Islet precursor cell (in vitro differentiated cells): Measurements from ENCODE around the gene MIX23.
"Not testable (repeated sequence)": the region's sequence is repeated elsewhere in the genome, so short reads cannot be mapped to it uniquely, and the experiment has no call there.

Source experiments
- DNase-seq: peaks from one replicate; pipeline ENCODE4 v3.0.0-alpha.2; 2018

The MIX23 gene

GRCh38 chr3:122391681-122392446 is 8.8 kb upstream of the MIX23 start:
- DNase-seq = no peak

DNA sequence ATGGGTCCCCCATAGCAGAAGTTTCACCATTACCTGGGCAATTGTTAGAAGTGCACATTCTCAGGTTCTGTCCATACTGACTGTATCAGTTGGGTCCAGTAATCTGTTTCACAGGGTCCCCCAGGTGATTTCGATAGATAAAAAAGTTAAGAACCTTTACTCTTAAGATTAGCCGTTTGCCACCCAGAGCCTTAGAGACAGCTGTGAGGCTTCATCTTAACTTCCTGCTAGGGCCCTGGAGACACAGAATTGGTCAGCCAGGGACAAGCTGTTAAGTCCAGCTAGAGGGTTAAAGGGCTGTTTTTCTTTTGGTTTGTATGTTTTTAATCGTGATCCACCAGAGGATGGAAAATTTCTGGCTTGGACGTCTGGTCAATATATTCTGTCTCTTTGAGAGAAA is 7.6 kb upstream of the MIX23 start:
- DNase-seq = no peak

GRCh38 chr3:122389892-122390291 is 6.9 kb upstream of the MIX23 start:
- DNase-seq = no peak

DNA sequence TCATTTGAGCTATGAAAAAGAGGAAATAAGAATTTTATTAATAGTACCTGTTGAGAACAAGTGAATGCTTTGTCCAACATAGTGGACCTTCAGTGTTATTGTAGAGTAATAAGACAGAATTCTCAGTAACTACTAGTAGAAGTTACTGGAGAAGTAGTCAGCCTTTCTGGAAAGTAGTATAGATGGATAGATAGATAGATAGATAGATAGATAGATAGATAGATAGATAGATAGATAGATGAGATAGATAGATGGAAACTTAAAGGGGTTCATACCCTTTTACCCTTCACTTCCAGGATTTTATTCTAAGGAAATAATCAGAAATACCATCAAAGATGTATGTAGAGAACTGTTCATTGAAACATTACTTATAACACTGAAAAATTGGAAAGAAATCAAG is 6.2 kb upstream of the MIX23 start:
- no peak for DNase-seq

DNA sequence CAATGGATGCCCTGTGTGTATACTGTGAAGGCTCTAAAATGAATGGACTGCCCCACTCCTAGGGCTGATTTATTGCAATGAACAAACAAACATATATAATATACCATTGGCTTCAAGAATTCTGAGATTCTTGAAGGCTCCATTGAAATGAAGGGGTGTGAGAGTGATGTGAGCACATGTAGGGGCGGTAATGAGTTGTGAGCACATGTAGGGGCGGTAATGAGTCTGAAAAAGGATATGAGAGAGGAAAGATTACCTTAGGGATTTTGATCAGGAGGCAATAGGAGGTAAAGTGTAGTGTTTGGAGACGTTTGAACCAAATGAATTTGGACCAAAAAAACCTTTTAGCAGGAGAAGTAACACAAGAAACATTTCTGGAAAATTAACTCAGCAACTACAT is 4.7 kb upstream of the MIX23 start:
- DNase-seq = no peak

DNA sequence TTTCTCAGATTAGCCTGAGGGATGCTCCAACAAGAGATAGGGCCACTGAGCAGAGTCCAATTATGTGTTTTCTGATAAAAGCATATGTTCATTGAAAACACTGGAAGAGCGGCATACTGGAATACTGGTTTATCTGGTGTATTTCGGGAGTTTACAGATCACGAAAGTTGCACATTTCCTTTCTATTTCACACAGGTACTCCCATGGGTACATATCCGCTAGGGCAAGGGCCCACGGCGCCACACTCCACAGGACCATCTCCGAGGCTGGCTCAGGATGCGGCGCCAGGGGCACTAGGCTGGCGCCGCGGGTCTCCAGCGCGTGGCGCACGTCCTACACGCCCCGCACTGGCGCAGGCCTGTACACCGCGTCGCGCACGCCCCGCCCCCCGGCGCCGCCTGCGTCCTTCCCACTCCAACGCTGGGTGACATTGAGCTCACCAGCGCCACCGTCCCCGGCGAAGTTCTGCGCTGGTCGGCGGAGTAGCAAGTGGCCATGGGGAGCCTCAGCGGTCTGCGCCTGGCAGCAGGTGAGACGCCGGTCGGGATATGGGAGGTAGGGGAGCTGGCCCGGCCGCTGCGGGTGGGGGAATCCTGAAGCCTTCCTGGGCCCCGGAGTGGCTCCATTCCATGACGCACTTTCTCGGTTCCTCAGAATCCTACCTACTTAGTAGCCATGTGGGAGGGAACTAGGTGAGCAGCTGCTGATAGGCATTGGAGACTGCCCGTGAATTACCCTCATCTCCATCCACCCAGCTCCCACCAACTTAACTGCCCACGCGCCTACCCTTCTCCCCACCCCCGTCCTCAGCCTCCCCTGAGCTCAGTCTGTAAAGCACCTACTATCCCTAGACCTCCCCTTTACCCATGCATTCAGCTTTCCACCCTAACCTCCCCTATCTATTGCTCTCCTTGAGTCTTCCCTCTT is 1.0 kb upstream of the MIX23 start, which contains the start of gene FAM162A:
Gene FAM162A, plus strand, starts transcription at position 412 of the 927 bp plus-strand sequence. Its CDS starts 84 bp downstream, at position 496.
- DNase-seq = peak; percentile 98

DNA sequence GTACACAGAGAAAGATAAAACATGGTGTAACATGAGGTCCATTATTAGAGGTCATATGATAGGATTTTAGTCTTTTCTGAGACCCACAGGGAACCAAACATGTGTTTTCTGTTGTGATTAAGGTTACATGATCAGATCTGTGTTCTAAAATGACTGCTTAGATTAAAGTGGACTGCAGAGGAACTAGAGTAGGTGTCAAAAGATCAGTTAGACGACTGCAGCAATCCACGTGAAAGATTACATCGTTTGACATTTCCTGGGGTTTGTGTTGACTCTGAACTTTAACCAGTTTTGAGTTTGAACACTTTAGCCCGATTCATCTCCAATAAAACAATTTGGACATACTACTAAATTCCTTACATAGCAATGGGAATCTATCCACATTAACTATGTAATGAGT is 5.1 kb downstream of the MIX23 start:
- DNase-seq = no peak

GRCh38 chr3:122374034-122374433 is 9.0 kb downstream of the MIX23 start:
- no peak for DNase-seq

- no peak for DNase-seq
Measured at GRCh38 chr3:122366379-122366749, 16.7 kb downstream of the MIX23 start.

- not testable (repeated sequence) for DNase-seq
Measured at GRCh38 chr3:122365582-122366378, 17.3 kb downstream of the MIX23 start.

GRCh38 chr3:122365073-122365472 is 18.0 kb downstream of the MIX23 start:
- no peak for DNase-seq

- DNase-seq = no peak
Measured at GRCh38 chr3:122364490-122364889, 18.5 kb downstream of the MIX23 start.

DNA sequence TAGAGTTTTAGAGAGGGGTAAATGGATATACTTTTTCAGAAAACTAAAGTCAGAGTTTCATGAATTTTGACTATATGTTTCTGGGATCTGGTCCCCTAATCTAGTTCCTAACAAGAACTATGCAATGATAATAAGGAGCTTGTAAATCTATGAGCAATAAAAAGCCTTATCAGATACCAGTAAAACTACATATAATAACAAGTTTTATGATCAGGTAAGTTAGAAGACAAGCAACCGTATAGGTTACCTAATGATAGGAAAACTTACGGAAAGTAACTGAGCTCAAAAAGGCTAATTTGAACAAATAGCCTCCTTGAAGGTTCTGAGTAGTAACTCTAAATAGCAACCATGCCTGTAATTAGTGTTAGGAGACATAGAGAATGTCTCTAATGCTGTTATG is 21.0 kb downstream of the MIX23 start:
- DNase-seq = no peak

GRCh38 chr3:122358703-122359032 is 24.4 kb downstream of the MIX23 start:
- no peak for DNase-seq

DNA sequence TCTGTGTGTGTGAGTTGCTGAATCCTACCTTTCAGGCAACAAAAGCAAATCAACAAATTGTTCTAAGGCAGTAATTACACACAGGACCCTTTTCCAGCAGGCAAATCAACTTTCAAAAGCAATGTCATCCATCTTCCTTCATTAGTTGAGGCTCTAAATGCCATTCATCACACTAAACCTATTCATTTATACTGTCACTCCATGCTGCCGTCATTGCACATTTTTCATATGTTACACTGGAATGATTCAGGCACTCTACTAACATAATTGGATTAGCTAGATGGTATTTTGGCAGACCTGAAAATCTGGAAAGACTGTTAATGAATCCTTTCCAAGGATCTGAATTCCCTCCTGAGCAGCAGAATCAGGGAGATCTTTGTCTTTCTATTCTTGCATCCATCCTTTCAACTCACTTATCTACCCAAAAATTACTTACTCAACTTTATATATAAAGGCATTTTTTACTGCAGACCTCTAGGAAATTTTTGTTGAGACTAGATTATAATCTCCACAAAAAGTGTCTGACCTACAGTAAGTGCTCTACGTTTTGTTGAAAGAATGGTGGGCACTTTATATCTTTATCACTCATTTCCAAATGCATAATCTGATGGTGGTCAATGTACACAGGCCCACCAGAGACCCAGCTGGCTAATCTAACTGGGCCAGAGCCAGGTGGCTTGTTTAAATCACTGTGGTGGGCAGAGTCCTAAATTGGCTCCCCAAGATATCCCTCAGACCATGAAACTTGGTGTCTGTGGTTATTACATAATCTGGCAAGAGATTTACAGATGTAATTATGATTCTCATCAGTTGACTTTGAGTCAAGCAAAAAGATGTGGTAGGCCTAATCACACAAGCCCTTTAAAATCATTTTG is 25.0 kb downstream of the MIX23 start:
- no peak for DNase-seq

- DNase-seq = no peak
Measured at GRCh38 chr3:122356402-122356801, 26.6 kb downstream of the MIX23 start.

DNA sequence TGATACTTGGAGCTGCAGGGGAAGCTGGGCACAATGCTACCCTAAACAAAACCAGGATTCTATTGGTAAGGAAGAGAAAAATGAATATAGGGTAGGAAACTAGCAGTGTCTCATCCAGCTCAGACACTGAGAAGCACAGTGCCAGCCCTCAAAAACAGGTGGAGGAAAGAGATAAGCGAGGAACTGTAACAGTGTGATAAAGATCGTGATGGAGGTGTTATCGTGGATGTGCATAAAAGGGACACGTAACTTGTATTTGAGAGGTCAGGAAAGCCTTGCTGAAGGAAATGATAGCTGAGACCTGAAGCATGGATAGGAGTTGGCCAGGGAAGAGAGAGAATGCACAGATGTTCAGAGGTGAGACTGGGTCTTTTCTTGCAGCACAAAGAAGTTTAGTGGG is 27.4 kb downstream of the MIX23 start:
- DNase-seq = no peak

GRCh38 chr3:122353893-122354401 is 29.1 kb downstream of the MIX23 start:
- no peak for DNase-seq

DNA sequence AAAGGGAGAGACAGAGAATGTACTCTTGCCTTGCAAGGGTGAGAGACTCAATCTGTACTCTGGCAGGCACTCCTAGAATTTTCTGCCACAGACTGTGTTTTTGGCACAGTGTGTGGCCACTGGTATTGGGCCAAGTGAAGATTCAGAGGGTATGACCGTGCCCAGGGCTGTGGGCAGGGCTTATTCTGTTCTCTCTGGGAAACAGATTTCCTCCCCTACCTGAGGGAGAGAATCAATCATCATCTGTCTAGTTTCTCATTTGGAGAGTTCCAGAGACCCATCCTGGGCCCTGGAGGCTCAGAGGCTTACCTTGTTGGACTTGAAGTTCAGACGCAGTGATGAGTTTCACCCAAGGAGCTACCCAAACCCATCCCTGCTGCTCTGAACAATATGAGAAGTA is 29.8 kb downstream of the MIX23 start:
- DNase-seq = no peak

DNA sequence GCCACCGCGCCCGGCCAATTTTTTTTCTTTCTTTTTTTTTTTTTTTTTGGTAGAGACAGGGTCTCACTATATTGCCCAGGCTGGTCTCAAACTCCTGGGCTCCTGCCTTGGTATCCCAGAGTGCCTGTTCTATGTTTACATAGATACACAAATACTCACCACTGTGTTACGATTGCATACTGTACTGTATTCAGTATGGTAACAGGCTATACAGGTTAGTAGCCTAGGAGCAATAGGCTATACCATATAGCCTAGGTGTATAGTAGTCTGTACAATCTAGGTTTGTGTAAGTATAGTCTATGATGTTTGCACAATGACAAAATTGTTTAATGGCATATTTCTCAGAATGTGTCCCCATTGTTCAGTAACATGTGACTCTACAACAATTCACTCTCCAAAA is 31.4 kb downstream of the MIX23 start:
- DNase-seq = no peak

DNA sequence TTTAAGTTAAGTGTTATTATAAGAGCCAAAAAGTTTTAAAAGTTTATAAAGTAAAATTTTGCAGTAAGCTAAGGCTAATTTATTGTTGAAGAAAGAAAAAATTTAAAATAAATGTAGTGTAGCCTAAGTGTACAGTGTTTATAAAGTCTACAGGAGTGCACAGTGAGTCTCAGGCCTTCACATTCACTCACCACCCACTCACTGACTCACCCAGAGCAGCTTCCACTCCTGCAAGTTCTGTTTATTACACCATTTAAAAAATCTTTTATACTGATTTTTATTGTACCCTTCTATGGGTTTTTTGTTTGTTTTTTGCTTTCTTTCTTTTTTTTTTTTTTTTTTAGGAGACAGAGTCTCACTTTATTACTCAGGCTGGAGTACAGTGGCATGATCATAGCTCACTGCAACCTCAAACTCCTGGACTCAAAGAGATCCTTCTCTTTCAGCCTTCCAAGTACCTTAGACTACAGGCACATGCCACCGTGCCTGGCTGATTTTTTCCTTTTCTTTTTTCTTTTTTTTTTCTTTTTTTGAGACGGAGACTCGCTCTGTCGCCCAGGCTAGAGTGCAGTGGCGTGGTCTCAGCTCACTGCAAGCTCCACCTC is 32.1 kb downstream of the MIX23 start:
- DNase-seq = no peak

DNA sequence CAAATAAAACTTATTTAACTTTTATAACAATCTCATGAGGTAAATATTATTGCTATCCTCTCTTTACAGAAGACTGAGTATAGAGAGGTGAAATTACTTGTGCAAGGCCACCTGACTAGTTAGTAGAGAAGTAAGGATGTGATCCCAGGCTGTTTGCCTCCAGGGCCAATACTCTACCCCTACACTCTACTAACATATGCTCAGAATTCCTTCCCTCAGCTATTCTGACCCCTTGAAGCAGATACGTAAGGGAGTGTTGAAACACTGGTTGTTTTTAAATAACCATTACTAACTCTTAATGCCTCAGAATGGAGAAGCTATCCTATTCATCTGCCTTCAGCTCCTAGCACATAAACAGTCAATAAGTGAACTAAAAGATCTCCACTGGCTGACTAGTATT is 33.9 kb downstream of the MIX23 start:
- no peak for DNase-seq
